ENCODE measurements around the gene FOXL3.

FOXL3 gene

DNA sequence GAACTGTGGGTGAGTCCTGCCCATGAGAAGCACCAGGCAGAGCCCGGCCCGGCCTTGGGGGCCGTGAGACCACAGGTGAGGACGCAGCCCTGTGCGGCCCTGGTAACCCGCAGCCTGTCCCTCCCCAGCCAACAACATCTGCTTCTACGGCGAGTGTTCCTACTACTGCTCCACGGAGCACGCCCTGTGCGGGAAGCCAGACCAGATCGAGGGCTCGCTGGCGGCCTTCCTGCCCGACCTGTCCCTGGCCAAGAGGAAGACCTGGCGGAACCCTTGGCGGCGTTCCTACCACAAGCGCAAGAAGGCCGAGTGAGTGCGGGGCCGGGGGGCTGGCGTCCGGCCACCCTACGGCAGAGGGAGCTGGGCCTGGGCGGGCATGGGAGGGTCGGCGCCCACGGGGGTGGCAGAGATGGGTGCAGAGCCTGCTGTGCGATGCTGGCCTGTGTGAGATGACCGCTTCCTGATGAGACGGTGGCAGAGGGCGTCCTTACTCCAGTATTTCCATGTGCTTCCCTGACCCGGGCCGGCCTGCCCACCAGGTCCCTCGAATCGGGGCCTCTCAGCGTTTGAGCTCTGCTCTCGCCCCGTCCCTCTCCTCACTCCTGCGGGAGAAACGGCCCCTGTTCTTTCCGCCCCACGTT lies 34.1 kb upstream of the FOXL3 start:
- DNase-seq: no peak

GRCh38 chr7:256461-256940 lies 33.5 kb upstream of the FOXL3 start:
- no peak for DNase-seq

DNA sequence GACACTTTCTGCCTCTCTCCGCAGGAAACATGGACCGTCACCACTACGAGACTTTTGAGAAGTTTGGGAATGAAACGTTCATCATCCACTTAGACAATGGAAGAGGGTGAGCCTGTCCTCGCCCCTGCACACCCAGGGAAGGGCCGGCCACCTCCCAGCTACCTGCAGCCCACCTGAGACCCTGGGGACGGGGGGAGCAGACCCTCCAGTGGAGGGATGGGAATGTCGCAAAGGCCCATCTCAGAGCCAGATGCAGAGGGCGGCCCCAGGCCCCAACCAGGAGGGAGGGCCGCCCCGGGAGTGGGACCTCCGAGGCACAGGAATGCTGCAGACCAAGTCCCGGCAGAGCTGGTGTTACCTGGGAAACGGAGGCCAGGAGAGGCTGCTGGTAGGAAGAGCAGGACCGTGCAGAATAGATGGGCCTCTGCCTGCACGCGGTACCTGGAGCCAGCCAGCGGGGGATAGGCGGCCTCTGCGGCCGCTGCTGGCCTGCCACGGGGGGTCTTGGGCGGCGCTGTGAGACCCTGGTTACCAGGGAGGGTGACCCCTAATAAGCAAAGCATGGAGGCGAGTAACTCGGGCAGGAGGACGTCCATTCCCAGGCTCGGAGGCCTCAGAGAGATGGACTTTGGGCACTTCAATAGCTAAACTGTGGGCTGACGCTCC lies 32.9 kb upstream of the FOXL3 start:
- no peak for DNase-seq

DNA sequence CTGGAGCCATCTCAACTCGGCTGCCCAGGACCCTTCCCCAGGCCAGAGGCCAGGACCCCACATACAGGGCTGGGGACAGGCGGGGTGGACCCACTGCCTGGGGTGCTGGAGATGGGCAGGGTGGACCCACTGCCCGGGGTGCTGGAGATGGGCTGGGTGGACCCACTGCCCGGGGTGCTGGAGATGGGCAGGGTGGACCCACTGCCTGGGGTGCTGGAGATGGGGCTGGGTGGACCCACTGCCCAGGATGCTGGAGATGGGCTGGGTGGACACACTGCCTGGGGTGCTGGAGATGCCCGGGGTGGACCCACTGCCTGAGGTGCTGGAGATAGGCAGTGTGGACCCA lies 32.4 kb upstream of the FOXL3 start:
- DNase-seq: no peak

DNA sequence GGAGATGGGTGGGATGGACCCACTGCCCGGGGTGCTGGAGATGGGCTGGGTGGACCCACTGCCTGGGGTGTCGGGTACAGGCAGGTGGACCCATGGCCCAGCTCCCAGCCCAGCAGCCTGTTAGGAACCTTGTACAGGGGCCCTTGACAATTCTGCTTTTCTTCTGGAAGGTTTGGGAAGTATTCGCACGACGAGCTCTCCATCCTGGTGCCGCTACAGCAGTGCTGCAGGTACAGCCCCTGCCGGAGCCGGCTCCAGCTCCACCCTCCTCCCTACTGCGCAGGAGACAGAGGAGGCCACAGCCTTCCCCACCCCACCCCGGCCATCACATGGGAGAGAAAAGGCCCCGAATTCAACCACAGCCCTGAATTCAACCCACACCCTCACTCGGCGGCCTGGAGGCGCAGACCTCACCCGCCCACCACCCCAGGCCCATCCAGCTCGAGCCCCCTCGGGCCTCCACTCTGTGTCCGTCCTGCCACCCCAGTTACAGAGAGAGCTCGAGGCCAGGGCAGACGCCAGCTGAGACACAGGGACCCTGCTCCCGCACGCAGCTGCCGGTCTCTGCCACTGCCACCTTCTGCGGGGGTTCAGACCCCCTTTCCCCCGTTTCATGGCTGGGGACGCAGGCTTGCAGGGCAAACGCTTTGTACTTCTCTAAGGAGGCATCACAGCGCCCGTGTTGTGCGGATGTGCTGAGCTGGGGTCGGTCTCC lies 31.3 kb upstream of the FOXL3 start:
- no peak for DNase-seq

- no peak for DNase-seq
Observed at GRCh38 chr7:259191-259505, 30.8 kb upstream of the FOXL3 start.

GRCh38 chr7:259751-260405 lies 30.1 kb upstream of the FOXL3 start:
- no peak for DNase-seq

DNA sequence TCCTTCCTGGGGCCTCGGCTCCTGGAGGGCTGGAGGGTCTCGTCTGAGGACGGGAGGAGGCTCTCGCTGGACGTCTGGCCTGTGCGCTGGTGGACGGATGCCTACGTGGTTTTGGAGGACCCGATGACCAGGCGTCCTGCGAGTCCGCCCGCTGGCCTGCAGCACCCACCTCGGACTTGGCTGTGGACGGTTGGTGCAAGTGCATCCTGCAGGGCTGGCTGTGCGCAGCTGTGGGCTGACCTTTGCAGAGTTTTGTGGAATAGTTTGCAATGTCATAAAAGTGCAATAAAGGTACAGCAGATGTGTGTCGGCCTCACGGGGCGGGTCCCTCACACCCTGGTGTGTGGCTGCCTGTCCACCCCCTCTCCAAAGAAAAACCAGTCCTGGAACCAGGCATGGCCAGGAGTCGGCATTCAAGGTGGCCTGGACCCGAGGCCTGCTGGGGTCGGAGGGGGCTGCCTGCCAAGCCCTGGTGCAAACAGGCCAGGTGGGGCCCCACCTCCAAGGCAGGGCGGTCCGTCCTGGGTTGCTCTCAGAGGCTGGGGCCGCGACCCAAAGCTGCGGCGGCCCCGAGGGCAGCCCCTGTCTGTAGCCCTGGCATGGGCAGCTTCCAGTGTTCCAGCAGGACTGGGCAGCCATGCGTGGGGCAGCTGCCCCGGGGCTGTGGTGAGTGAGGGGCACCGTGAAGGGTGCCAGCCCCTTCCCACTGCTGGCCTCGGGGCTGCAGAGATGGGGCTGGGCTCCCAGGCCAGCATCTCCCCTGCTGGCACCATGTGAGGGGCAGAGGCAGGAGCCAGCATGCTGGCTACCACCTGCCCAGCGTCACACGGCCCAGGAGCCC lies 29.3 kb upstream of the FOXL3 start:
- no peak for DNase-seq

DNA sequence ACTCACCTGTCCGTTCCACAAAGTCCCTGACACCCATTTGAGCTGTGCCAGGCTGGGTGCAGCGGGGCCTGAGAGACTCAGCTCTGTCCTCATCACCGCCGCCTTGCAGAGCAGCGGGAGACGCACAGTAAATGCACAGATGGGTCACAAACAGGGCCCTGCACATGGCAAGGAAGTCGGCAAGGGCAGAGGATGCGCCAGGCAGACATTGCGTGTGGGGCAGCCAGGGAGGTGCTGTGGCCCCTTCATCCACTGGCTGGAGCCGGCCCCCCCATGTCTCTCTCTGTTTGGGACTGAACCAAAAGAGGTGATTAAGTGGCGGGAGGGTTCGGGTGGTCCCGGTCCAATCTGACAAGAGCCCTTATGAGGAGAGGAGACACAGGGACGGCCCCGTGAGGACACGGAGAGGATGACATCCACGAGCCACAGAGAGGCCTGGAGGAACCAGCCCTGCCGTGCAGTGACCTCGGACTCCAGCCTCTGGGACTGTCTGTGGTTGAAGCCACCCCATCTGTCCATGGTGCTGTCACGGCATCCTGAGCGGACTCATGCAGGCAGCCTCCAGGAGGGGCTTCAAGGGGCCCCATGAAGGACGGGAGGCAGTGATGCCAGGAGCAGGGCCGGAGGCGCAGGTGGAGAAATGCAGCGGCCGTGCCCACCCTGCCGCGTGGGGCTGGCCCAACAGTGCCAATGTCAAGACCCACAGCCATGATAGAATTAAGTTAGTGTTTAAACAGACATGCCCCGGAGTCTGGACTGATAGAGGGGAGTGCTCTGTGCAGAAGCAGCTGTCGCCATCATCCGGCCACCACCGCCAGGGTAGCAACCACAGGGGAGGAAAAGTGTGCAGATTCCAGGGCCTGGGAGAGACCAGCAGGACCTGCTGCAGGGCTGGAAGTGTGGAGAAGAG lies 28.4 kb upstream of the FOXL3 start:
- DNase-seq: no peak

GRCh38 chr7:262251-262572 lies 27.8 kb upstream of the FOXL3 start:
- DNase-seq: no peak

DNA sequence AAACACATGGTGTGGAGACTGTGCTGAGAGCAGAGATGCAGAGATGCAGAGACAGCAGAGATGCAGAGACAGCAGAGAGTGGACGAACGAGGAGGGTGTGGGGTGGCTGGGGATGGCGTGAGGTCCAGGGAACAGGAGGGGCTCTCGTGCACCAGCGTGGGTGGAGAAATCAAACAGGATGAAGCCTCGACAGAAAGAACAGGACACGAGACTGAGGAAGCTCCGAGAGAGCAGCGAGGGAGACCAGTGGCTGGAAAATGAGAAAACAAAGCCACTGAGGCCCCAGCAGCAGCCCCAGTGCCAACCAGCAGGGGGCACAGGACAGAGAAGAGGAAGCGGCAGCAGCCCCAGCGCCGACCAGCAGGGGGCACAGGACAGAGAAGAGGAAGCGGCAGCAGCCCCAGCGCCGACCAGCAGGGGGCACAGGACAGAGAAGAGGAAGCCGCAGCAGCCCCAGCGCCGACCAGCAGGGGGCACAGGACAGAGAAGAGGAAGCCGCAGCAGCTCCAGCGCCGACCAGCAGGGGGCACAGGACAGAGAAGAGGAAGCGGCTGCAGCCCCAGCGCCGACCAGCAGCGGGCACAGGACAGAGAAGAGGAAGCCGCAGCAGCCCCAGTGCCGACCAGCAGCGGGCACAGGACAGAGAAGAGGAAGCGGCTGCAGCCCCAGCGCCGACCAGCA lies 27.2 kb upstream of the FOXL3 start:
- DNase-seq: peak; percentile 86 to 90

GRCh38 chr7:263483-264351 lies 26.3 kb upstream of the FOXL3 start:
- DNase-seq: peak; percentile 90 to 92

DNA sequence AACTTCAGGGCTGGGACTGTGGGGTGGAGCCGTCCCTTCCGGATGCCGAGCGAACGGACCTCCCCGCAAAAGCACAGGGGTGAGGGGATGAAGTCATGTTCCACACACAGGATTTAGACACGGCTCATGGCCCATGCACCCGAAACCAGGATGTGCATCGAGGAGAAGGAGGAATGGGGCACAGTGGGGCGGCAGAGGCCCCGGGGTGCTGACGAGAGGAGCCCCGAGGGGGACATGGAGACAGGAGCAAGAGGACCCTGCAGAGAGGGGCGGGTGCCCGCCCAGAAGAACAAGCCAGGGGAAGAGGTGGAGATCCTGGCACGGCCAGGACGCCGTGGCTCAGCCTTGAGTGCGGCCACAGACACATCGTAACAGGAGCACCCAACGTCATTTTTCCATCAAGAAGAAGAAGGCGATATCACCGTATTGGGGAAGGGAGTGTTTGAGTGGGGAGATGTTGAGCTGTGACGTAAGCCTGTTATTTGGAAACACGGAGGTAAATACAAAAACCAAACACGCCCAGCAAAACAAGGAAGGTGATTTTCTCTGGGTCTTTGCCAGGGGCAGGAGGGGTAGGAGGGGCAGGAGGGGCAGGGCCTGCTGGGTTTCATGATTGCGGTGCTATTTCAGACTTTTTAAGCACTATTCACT lies 25.3 kb upstream of the FOXL3 start:
- no peak for DNase-seq

DNA sequence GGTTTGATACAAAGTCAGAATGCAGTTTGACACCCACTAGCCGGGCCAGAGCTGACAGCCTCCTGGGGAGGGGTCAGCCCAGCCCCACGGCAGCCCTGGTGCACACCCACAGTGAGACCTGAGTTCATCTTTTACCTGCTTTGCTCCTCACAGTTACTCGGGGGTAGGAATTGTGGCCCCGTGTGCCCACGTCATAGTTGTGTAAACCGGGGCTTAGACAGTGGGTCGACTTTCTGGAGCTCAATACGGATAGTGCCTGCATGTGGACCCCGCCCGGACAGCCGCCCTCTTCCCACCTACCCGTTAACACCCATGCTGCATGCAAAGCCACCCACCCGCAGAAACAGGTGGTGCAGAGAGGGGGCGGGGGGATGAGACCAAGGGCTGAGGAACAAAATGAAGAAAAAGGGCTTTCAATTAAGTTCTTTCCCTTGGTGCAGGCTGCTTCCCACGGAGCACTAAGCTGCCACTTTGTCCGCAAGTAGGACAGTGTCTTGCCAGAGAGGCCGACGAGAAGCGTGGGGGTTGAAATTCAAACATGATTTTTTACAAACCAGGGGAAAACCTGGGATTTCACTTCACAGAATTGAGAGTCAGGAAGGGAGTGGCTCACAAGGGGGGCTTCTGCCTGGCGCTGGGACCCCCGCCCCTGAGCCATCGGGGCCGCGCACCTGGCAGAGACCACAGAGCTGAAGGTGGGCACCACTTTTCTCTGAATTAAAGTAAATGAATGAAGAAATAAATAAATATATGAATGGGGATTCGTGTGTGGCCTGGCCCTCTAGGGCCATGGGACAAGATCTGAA lies 24.6 kb upstream of the FOXL3 start:
- DNase-seq: no peak

- no peak for DNase-seq
Observed at GRCh38 chr7:265998-266850, 23.7 kb upstream of the FOXL3 start.

DNA sequence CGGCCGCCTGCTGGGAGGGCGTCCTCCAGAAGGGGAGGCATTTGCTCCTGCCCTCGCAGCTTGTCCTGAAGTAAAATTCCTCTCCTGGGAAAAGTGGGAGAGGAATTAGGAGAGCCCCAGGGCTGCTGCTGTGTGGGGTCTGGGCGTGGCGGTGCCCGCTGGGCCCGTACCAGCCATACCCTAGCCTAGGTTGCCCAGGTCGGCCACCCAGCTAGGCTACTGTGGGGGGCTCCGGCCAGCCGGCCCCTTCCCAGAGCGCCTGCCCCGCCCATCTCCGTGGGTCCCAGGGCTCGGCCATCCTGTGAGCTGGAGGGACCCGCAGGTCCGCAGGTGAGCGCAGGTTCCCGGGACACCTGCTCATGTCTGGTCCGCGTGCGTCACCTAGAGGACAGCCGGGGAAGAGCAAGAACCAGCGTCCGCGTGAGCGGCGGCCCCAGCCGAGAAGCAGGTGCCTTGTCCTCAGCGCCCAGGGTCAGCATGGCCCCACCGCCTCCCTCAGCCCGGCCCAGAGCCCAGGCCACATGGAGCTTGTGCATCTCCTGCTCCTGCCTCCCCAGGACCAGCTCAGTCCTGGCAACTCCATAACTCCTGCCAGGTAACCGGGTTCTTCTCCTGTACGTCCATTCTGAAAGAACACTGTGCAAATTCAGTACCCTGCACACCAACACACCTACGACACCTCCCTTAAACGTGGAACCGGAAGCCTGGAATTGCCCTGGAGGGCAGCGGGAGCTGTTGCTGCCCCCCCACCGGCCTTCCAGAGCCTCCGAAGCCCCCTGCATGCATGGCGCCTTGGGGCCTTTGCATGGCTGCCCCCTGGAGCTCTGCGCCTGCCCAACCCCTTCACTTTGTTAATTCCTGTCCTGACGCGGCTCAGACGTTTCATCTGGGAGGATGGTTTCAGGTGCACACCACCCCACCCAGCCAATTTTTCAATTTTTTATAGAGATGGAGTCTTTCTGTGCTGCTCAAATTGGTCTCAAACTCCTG lies 22.8 kb upstream of the FOXL3 start:
- DNase-seq: no peak

DNA sequence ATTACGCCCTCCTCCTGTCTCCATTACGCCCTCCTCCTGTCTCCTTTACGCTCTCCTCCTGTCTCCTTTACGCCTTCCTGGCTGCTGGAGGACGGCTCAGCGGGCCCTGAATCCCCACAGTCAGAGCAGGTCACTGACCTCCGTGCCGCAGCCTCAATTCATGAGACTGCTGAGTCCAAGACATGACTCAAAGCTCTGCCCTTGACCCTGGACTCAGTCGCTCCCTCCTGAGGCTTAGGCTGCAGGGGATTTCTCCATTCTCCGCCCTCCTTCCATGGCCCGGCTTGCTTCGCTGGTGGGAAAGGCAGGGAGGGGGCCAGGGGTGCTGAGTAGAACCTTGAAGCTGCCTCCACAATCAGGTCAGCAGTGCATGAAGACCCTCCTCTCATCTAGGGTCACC lies 21.0 kb upstream of the FOXL3 start:
- DNase-seq: no peak
